HG03103 (cell line): ENCODE data around the gene WNT11.
"Not testable (repeated sequence)": the region's sequence is repeated elsewhere in the genome, so short reads cannot be mapped to it uniquely, and the experiment has no call there.

Source experiments
- ATAC-seq: cut with Tn5 transposase; IDR thresholded peaks from one replicate; pipeline ENCODE4 v1.9.1; 2021; ENCODE audit warnings: low read depth; ENCODE audit not compliant: unreplicated experiment

The WNT11 gene

DNA sequence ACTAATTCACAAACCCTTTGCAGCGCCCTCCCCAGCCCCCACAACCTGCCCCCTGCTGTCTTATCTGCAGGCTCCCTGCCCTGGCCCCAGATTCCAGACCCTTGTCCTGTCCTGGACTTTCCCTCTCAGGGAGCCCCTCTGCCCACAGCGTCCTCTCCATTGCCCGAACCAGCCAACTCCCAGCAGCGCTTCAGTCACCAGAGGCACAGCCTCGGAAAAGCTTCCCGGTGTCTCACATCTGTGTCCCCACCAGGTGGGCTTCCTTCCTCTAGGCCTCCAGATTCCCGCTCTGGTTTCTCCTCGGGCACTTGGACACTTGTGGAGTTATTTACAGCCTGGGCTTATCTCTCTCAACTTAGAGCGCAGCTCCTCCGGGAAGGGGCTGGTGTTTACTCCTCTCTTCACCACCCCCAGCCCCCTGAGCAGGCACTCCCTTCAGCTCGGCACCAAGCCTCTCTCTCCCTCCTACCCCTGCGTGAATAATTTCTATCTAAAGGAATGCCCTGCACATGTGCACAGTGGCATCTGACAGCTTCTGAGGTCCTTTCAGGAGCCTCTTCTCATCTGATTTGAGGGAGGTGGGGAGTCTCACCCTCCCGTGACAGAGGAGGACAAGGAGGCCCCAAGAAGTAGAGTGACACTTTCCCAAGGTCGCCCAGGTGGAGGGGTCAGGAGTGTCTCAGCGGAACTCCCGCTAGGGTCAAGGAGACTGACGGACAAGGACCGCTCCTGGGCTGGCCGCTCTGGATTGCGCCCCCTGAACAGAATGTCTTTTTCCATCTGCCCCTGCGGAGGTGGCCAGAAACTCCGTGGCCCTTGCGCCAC is 838 bp downstream of the WNT11 start:
- ATAC-seq = no peak

DNA sequence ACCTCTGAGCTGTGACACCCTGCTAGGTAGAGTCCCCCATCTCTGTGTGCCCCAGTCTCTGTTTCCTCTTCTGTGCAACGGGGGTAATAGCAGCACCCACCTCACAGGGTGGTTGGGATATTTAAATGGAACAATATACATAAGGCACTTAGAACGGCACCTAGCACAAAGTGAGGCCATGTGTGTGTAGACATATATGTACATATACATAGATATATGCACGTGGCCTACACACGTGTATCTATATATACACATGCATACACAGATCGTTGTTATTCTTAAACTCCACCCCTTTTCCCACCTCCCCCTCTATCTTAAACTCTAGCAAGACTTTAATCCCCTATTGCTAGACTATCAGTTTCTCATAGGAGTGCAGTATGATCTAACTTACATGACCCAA is 2.4 kb downstream of the WNT11 start:
- no peak for ATAC-seq

GRCh38 chr11:76203131-76203925 is 3.0 kb downstream of the WNT11 start:
- ATAC-seq = no peak

DNA sequence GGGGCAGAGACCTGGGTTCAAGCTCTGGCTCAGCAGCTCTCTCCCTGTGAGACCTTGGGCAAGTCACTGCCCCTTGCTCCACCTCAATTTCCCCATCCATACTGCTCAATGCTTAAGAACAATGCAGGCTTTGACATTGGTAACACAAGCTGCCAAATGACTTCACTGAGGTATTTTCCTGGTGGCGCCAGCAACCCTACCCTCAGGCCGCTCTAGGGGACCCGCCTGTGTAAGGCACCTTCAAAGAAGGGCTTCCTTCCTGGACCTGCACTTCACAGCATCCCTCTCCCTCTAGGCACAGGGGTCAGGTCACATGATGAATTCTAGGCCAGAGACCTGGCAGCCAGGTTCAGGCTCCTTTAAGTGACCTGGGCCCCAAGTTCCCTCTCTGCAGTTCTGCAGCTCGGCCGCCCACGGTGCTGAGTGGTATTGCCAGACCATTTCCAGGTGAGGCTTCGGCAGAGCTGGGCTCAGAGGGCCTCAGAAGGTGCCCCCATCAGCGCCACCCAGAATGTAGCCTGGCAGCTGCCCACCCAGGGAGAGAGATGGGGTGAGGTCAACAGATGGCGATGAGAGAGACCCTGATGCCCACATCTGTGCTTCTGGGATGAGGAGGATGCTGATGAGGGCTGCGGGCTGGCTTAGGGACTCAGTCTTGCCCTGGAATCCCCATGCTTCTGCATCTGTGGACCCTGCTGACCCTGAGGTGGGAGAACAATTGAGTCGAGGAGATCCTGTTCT is 4.5 kb downstream of the WNT11 start:
- no peak for ATAC-seq

- no peak for ATAC-seq
These were observed 5.2 kb downstream of the WNT11 start for GRCh38 chr11:76201056-76201455.

DNA sequence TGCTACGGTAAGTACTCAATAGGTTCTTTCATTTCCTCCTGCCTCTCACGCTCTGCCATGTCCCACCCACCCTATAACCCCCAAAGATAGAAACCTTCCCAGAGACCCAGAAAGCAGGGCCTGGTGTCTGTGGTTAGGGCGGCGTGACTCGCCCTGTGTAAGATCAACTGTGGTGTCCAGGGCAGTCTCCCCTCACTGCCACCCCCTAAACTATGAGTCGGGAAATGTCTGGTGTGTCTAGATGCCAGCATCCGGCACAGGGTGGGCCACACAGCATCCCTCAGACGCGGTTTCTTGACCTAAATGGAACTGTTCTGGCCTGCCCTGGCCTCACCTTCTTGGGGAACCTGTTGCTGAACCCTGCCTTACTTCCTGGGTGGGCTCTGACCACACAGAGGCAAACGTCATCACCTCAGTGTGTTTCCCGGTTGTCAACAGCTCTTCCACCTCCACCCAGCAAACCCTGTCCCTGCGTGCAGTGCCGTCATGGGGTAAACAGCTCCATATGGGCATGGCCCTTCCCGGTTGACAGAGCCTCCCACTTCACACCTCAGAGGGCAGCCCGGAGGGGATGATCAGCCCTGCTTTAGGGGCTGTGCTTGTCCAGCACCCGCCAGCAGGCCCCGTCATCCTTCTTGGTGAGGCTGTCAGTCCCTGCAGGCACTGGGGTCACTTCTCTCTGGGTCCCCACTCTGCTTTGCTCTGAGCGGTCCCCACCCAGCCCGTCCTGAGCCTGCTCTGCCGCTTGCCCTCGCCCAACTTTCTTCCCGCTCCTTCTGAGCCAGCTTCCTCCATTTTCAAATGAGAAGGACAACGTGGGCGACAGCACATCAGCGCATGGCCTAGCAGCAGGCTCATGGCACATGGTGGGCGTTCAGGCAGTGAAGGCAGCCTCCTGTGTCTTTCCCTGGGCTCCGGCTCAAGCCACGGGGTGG is 6.0 kb downstream of the WNT11 start:
- ATAC-seq = no peak

GRCh38 chr11:76198691-76199090 is 7.6 kb downstream of the WNT11 start:
- not testable (repeated sequence) for ATAC-seq

DNA sequence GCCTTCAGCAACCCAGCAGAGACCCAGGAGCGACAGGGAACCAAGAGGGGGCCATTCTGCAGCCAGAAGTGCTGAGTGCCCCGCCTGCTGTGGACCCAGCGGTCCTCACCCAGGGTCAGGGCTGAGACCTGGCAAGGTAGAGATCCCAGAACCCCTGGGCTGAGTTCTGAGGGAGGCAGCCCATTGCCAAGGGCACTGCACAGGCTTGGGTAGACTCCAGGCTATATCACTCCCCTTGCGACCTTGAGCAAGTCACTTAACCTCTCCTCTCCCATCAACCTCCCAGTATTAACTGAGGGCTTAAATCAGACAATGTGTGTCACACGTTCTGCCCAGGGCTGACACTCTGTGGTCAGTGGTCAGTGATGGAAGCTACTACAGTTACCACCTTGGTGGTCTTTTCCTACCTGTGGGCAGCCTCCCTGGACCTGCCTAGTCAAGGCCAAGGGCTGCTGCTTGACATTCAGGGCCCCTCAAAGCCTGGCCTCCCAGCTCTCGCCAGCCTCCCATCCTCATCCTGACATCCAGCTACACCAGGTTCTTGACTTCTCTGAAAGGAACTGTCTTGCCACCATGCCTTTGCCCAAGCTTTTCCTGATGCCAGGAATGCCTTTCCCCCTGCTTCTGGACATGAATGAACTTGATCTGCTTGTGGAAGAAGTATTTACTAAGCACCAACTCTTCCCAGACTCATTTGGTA is 8.2 kb downstream of the WNT11 start:
- ATAC-seq = no peak

DNA sequence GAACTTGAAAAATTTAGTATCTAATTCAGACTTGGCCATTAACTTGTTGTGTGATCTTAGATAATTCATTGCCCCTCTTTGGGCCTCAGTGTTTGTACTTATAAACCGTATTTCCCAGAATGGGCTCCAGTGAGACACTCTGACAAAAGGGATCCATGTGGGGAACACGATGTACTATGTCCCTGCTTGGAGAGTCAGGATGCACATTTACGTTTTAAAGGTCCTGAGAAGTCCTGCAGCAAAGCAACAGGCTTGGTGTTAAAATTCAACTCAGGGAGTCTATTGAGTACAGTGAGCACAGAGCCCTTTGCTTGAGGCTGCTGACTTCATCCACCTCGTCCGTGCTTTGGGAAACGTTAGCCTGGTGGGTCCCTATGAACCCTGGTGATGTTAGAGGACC is 9.0 kb downstream of the WNT11 start:
- ATAC-seq = no peak

- ATAC-seq = no peak
These were observed 9.5 kb downstream of the WNT11 start for GRCh38 chr11:76196849-76197248.

DNA sequence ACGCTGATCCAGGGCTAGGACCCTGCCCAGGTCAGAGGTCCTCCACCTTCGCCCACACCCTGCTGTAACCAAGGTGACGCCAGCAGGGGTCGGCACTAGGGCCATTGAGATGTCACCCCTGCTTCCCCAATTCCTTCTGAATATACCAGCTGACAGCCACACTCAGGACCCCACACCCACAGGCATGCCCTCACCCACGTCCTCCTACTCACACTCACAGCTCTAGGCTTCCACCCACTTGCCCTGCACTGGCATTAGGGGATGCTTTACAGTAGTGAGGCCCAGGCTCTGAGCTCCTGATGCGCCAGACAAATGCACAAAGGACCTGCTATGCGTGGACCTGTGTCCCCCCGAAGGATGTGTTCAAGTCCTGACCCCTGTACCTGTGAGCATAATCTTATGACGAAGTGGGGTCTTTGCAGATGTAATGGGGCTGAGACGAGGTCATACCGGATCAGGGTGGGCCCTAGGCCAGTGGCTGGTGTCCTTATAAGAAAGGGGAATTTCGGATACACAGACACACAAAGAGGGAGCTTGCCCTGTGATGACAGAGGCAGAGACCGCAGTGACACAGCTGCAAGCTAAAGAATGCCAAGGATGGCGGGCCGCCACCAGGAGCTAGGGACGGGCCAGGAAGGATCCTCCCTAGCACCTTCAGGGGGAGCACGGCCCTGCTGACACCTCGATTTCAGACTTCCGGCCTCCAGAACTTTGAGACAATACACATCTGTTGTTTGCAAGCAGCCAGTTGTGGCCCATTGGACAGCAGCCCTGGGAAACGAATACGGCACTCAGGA is 11.2 kb downstream of the WNT11 start:
- ATAC-seq = no peak

DNA sequence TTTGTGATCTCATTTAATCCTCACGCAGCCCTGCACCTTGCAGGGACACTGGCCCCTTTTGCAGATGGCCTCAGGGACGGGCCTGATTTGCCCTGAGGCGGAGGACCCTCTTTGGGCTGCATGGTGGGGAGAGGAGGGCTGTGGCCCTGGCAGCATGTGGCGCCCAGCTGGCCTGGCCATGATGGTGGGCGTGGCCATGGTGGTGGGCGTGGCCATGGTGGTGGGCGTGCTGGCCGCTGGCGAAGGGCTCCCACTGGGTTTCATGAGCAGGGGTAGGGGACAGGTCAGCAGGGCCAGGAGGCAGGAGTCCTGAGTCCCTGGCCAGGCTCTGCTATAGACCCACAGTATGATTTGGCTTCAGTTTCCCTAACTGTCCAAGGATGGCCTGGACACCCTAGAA is 13.1 kb downstream of the WNT11 start:
- no peak for ATAC-seq

- no peak for ATAC-seq
These were observed 15.9 kb downstream of the WNT11 start for GRCh38 chr11:76190376-76190775.

DNA sequence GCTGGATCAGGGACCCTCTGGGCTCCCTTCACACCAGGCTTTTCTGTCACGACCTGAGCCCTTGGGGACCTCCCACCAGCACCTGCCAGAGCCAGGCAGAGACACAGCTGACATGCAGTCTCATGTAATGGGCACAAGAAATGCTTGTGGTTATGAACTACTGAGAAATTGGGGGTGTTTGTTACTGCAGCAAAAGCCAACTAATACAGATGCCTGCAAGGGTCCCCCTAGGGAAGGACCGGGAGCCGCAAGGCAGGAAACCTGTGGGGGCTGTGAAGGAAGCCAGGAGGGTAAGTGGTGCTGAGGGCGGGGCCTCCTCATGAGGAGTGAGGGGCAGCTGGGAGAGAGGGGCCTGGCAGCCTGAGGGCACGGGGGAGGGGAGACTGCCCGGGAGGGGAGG is 16.6 kb downstream of the WNT11 start:
- no peak for ATAC-seq

DNA sequence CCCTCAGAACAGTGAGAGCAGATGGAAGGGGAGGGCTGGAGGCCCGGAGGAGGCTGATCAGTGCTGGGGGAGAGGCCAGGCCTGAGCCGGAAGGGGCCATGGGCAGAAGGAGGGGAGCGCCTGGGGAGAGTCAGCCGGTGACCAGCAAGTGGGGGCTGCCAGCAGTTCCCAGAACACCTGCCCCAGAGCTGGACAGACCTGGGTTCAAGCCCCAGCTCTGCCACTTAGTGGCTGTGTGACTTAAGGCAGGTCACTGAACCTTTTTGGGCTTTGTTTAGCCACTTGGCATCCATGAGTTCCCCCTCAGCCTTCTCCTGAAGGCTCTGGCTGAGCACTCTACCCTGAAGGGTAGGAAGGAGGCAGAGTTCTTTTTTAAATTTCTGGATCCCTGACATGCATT is 17.4 kb downstream of the WNT11 start:
- no peak for ATAC-seq

GRCh38 chr11:76186776-76187279 is 19.5 kb downstream of the WNT11 start:
- no peak for ATAC-seq

DNA sequence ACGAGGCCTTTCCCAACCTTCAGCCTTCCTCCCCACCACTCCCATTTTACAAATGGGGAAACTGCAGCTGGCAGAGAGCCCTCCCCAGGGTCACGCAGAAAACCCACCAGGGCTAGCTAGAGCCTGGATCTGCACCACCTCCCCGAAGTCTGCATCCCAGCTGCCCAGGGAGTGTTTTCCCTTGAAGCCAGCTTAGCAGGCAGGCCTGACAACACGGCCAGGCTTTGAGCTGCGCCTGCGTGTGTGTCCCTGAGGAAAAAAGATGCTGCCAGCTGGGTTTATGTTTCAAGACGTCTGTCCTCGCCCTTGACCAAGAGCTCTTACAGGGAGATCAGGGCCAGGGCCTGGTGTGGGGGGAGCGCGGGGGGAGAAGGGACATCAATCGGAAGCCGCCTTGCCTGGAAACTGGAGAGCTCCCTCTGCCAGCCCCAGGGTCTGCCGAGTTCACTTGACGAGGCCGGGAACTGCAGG is 20.3 kb downstream of the WNT11 start:
- no peak for ATAC-seq

DNA sequence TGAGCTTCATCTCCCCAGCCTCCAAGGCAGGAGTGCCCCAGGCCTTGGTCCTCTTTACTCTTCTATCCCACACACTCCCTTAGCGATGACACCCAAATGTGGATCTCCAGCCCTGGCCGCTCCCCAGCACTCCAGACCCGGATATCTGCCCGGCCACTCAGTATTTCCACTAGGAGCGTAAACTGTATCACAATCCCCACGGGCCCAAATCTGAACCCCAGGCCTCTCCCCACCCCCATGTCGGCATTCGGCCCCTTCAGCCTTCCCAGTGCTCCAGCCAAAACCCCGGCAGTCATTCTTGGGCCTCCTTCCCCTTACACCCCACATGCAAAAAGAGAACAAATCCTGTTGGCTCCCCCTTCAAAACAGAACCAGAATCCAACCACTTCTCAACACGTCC is 20.8 kb downstream of the WNT11 start:
- ATAC-seq = no peak
